Endodermal cell (in vitro differentiated cells): ENCODE data around the gene HTR2A. TPM values are rescaled to one million over a fixed set of nuclear protein-coding genes. Genes with fewer than 3 reads are reported as not detected.

ENCODE experiments used
- DNase-seq: peaks from one replicate; pipeline ENCODE4 v3.0.0-alpha.2; 2017
- H3K27ac ChIP-seq: 2 replicates; pipeline ENCODE4 v1.5.1; 2013; ENCODE audit warnings: mild to moderate bottlenecking, low read depth, low read length, moderate library complexity
- H3K27me3 ChIP-seq: 2 replicates; pipeline ENCODE4 v1.6.1; 2013; ENCODE audit warnings: mild to moderate bottlenecking, low read length, moderate library complexity; ENCODE audit not compliant: insufficient read depth, control insufficient read depth, poor library complexity, severe bottlenecking
- H3K36me3 ChIP-seq: 2 replicates; pipeline ENCODE4 v1.7.0; 2013; ENCODE audit warnings: mild to moderate bottlenecking, low read length, moderate library complexity; ENCODE audit not compliant: control insufficient read depth, insufficient read depth
- H3K4me1 ChIP-seq: one replicate; pipeline ENCODE4 v1.7.0; 2013; ENCODE audit warnings: low read length; ENCODE audit not compliant: control insufficient read depth, insufficient read depth
- H3K4me3 ChIP-seq: 2 replicates; pipeline ENCODE4 v1.5.1; 2013; ENCODE audit warnings: mild to moderate bottlenecking, low read length, moderate library complexity
- H3K9ac ChIP-seq: 2 replicates; pipeline ENCODE4 v1.6.1; 2013; ENCODE audit warnings: mild to moderate bottlenecking, low read length, moderate library complexity; ENCODE audit not compliant: poor library complexity, severe bottlenecking; ENCODE audit errors: extremely low read depth
- H3K9me3 ChIP-seq: 2 replicates; pipeline ENCODE4 v1.6.1; 2013; ENCODE audit warnings: mild to moderate bottlenecking, low read length, moderate library complexity; ENCODE audit not compliant: control insufficient read depth
- H3K27ac Mint-ChIP-seq: 2 replicates; pipeline ENCODE4 v1.8.0; 2020; ENCODE audit warnings: mixed read lengths
- H3K27me3 Mint-ChIP-seq: 2 replicates; pipeline ENCODE4 v1.8.0; 2021; ENCODE audit warnings: mild to moderate bottlenecking, mixed read lengths; ENCODE audit not compliant: insufficient read depth
- H3K36me3 Mint-ChIP-seq: 2 replicates; pipeline ENCODE4 v1.8.0; 2020; ENCODE audit warnings: low read depth, mixed read lengths
- H3K4me1 Mint-ChIP-seq: 2 replicates; pipeline ENCODE4 v1.8.0; 2020; ENCODE audit warnings: mixed read lengths
- H3K4me3 Mint-ChIP-seq: 2 replicates; pipeline ENCODE4 v1.8.0; 2020; ENCODE audit warnings: mild to moderate bottlenecking, moderate library complexity, mixed read lengths
- H3K9me3 Mint-ChIP-seq: 2 replicates; pipeline ENCODE4 v1.8.0; 2020; ENCODE audit warnings: mild to moderate bottlenecking, mixed read lengths
- CTCF ChIP-seq: fragments of 200-600 bp; sonication (generic); conservative IDR thresholded peaks from 2 replicates; pipeline ENCODE4 v1.5.0; 2021; ENCODE audit warnings: antibody characterized with exemption, mild to moderate bottlenecking
- WGBS, 2 experiments: methylation state at CpG; one replicate each; pipeline versions ENCODE4 v1.1.5 to v1.1.7; 2013; ENCODE audit warnings: missing lambda C conversion rate in 2 of 2, mixed read lengths in 1 of 2; ENCODE audit not compliant: insufficient coverage in 1 of 2, insufficient read length in 1 of 2; 5-methylcytosine and 5-hydroxymethylcytosine counted together
- total RNA-seq, 2 donors: library from RNA; stranded (reverse); fragmentation: NEBNext Ultra II Directional in 1 of 2; extraction: Animal tissue kit (Norgen Biotek cat#: 25700) in 1 of 2; gene quantifications; 2 replicates in 1 of 2; 3 replicates in 1 of 2; pipeline ENCODE4 v1.2.1, GENCODE V29; 2021

The HTR2A gene
- total RNA-seq, 2 donors from 2014 or later, result not detected

GRCh38 chr13:46885018-46885417, 11.8 kb downstream of the HTR2A start:
- no peaks in the 10 kb centered on the region for H3K9me3 Mint-ChIP-seq
- H3K4me3 ChIP-seq, result no peak overlapping the region
- no peak for TF ChIP-seq CTCF
- H3K27ac Mint-ChIP-seq, result no peak overlapping the region
- peaks cover 12% of the 10 kb centered on the region for H3K27me3 Mint-ChIP-seq
- H3K4me3 Mint-ChIP-seq, result no peak overlapping the region
- H3K4me1 Mint-ChIP-seq, result no peaks in the 10 kb centered on the region
- no peak overlapping the region for H3K27ac ChIP-seq
- H3K9ac ChIP-seq, result no peak overlapping the region
- H3K27me3 ChIP-seq, result no peaks in the 10 kb centered on the region
- no peak for DNase-seq
- 85 to 100% methylated on average over 2 to 3 of the region's 4 CpGs for WGBS, 2 experiments
- no peaks in the 10 kb centered on the region for H3K4me1 ChIP-seq
- H3K36me3 ChIP-seq, result no peaks in the 10 kb centered on the region
- no peaks in the 10 kb centered on the region for H3K36me3 Mint-ChIP-seq
- no peaks in the 10 kb centered on the region for H3K9me3 ChIP-seq

GRCh38 chr13:46884531-46884930, 12.3 kb downstream of the HTR2A start:
- no peak overlapping the region for H3K4me3 Mint-ChIP-seq
- no peaks in the 10 kb centered on the region for H3K4me1 Mint-ChIP-seq

GRCh38 chr13:46881621-46882020, 15.2 kb downstream of the HTR2A start:
- Mint-ChIP-seq H3K27ac (no peak overlapping the region), H3K36me3 (no peaks in the 10 kb centered on the region), H3K4me3 (no peak overlapping the region), H3K4me1 (no peaks in the 10 kb centered on the region), H3K27me3 (no peaks in the 10 kb centered on the region), H3K9me3 (no peaks in the 10 kb centered on the region)
- H3K4me3 ChIP-seq, result no peak overlapping the region
- no peak for TF ChIP-seq CTCF
- WGBS, 2 experiments, result 45 to 86% methylated on average over 1 to 2 of the region's 2 CpGs
- H3K27ac ChIP-seq, result no peak overlapping the region
- H3K9ac ChIP-seq, result no peak overlapping the region
- H3K9me3 ChIP-seq, result no peaks in the 10 kb centered on the region
- no peaks in the 10 kb centered on the region for H3K36me3 ChIP-seq
- no peaks in the 10 kb centered on the region for H3K4me1 ChIP-seq
- H3K27me3 ChIP-seq, result no peaks in the 10 kb centered on the region
- DNase-seq, result no peak

More at GRCh38 chr13:46884531-46884930, 12.3 kb downstream of the HTR2A start:
- Mint-ChIP-seq H3K27me3 (peaks cover 7% of the 10 kb centered on the region), H3K9me3 (no peaks in the 10 kb centered on the region), H3K36me3 (no peaks in the 10 kb centered on the region), H3K27ac (no peak overlapping the region)
- no peaks in the 10 kb centered on the region for H3K4me1 ChIP-seq
- no peak overlapping the region for H3K27ac ChIP-seq
- H3K4me3 ChIP-seq, result no peak overlapping the region
- H3K27me3 ChIP-seq, result no peaks in the 10 kb centered on the region
- 93 to 97% methylated on average over 3 of the region's 3 CpGs for WGBS, 2 experiments
- no peak for DNase-seq
- no peak for TF ChIP-seq CTCF
- H3K9me3 ChIP-seq, result no peaks in the 10 kb centered on the region
- no peak overlapping the region for H3K9ac ChIP-seq
- no peaks in the 10 kb centered on the region for H3K36me3 ChIP-seq
